Esophagus squamous epithelium (tissue), 5 donors: ENCODE results near the gene C1orf21. TPM values are rescaled to one million over a fixed set of nuclear protein-coding genes. Genes with fewer than 3 reads are reported as not detected.

Experiments used
- DNase-seq: peaks from one replicate; lab custom pipeline; 2025; lab: John Stamatoyannopoulos, UW
- H3K27ac ChIP-seq, 4 donors: fragments of 200-600 bp; sonication (generic); one replicate each; pipeline ENCODE4 v1.5.1; 2016 to 2019; ENCODE audit warnings: mild to moderate bottlenecking in 1 of 4
- H3K27me3 ChIP-seq, 4 donors: fragments of 200-600 bp; sonication (generic); 1 replicate in 3 of 4; 2 replicates in 1 of 4; pipeline versions ENCODE4 v1.5.1 to v1.6.0; 2017 to 2021; ENCODE audit warnings: antibody characterized with exemption in 1 of 4
- H3K36me3 ChIP-seq, 3 donors: fragments of 200-600 bp; sonication (generic); one replicate each; pipeline ENCODE4 v1.5.1; 2016 to 2019
- H3K4me1 ChIP-seq, 3 donors: fragments of 200-600 bp; sonication (generic); one replicate each; pipeline ENCODE4 v1.5.1; 2017 to 2019
- H3K4me3 ChIP-seq, 4 donors: fragments of 200-600 bp; sonication (generic); 1 replicate in 3 of 4; 2 replicates in 1 of 4; pipeline ENCODE4 v1.5.1; 2016 to 2019; ENCODE audit warnings: mild to moderate bottlenecking in 2 of 4, moderate library complexity in 1 of 4
- H3K9me3 ChIP-seq, 3 donors: fragments of 200-600 bp; sonication (generic); one replicate each; pipeline ENCODE4 v1.5.1; 2016 to 2019
- POLR2A ChIP-seq, 4 donors: fragments of 450-650 bp; IDR thresholded peaks; one replicate each; pipeline ENCODE4 v1.6.1; 2017; ENCODE audit warnings: antibody characterized with exemption in 4 of 4, mild to moderate bottlenecking in 4 of 4, moderate library complexity in 3 of 4
- WGBS, 2 donors: methylation state at CpG; one replicate each; pipeline ENCODE4 v1.1.5; 2018; 5-methylcytosine and 5-hydroxymethylcytosine counted together
- intact Hi-C: fragments of 100-400 bp; cut with DNase I; formaldehyde crosslinking; loops from one replicate; pipeline ENCODE4 v1.15.0; 2022
- total RNA-seq, 4 donors: library from RNA; depleted of rRNA; stranded (reverse); fragments of >200 nt; gene quantifications; one replicate each; pipeline ENCODE4 v1.1.0, GENCODE V29; 2016
- TF ChIP-seq, protein P1 (sequence below), 6 experiments: fragments of 450-650 bp in 4 of 6; fragments of 200-600 bp in 2 of 6; sonication (generic) in 2 of 6; IDR thresholded peaks; one replicate each; pipeline ENCODE4 v1.5.1; 2016 to 2019; ENCODE audit warnings: antibody characterized with exemption in 6 of 6, mild to moderate bottlenecking in 4 of 6, moderate library complexity in 4 of 6
- donor health status: DM: yes; HTN: yes; CAD: no.

C1orf21 gene
- total RNA-seq, 4 donors from 2014 or later, result 14.6 to 55.7 (median 36.2) TPM

DNA sequence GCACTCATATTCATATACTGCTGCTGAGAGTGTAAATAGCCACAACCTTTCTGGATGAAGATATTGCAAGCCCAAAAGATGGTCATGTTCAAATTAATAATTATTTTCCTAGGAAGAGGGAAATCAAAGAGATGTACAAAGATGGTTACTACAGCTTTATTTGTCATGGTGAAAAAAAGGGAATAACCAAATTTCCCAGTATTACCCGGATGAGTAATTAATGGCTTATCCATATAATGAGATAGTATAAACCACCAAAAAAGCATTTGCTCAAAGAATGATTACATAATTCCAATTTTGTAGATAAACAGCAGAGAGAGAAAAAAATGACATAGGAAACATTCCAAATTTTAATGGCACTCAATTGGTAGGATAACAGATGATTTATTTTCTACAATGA is 165.6 kb downstream of the C1orf21 start:
- Histone ChIP-seq H3K9me3 (no peaks in the 10 kb centered on the region), H3K4me3 (no peak overlapping the region), H3K4me1 (peaks cover 6 to 39% (median 13%) of the 10 kb centered on the region in 3 donors), H3K27ac (no peak overlapping the region), H3K36me3 (no peaks in the 10 kb centered on the region), H3K27me3 (no peaks in the 10 kb centered on the region)
- intact Hi-C loops, result no loop called here
- 67 to 88% methylated on average over 1 of the region's 1 CpG for WGBS, 2 donors
- no peak for TF ChIP-seq POLR2A (IDR thresholded peaks at IDR 0.05)
- TF ChIP-seq, protein P1, sequence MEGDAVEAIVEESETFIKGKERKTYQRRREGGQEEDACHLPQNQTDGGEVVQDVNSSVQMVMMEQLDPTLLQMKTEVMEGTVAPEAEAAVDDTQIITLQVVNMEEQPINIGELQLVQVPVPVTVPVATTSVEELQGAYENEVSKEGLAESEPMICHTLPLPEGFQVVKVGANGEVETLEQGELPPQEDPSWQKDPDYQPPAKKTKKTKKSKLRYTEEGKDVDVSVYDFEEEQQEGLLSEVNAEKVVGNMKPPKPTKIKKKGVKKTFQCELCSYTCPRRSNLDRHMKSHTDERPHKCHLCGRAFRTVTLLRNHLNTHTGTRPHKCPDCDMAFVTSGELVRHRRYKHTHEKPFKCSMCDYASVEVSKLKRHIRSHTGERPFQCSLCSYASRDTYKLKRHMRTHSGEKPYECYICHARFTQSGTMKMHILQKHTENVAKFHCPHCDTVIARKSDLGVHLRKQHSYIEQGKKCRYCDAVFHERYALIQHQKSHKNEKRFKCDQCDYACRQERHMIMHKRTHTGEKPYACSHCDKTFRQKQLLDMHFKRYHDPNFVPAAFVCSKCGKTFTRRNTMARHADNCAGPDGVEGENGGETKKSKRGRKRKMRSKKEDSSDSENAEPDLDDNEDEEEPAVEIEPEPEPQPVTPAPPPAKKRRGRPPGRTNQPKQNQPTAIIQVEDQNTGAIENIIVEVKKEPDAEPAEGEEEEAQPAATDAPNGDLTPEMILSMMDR (IDR thresholded peaks at IDR 0.05), result no peak
- no peak for DNase-seq

GRCh38 chr1:184553845-184554244 is 167.0 kb downstream of the C1orf21 start:
- Histone ChIP-seq H3K36me3 (no peaks in the 10 kb centered on the region), H3K4me1 (peaks cover 6 to 37% (median 13%) of the 10 kb centered on the region in 3 donors), H3K9me3 (no peaks in the 10 kb centered on the region), H3K27ac (no peak overlapping the region), H3K4me3 (no peak overlapping the region), H3K27me3 (no peaks in the 10 kb centered on the region)
- no peak for DNase-seq
- TF ChIP-seq, protein P1 (IDR thresholded peaks at IDR 0.05), result no peak
- no peak for TF ChIP-seq POLR2A (IDR thresholded peaks at IDR 0.05)
- WGBS, 2 donors, result 32 to 36% methylated on average over 2 of the region's 2 CpGs
- intact Hi-C loops, result no loop called here

DNA sequence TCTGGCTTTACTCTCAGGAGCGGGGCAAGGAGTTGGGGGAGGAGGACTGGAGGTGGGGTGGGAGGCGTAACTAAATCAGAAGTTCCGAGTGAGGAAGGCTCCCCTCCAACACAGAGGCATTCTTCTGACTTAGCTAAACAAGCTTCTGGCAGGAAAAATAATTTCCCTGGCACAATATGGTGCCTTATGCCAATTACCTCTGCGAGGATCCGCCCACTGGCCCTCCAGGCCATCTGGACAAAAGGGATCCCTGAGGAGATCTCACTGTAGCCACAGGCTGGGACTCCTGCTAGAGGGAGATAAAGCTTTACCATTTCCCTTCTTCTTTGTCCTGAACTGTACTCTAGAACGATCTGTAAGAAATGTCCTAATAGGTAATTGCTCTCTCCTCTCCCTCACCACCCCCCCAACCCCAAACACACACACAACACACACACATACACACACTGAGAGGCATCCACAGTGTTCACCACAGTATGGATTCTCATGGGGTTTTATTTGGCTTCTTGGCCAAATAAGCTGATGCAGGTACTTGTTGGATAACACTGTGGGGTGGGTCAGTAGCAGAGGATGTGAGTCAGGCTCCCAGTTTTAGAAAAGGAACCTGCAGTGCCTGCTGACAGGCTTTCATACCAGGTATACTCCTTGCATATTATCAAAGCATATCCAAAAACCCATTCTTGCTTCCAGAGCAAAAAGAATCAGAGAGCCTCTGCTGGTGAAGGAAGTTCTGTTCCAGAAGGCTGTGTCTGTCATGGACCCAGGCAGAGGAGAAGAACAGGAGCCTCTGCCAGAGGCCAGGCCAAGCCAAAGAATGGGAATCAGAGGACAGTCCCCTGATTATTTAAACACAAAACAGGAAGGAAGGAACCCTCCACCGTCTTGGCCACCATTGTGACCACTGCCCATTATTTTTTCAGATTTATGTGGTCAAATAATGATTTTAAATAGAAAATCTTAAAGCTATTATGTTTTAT is 169.1 kb downstream of the C1orf21 start:
- no peak for TF ChIP-seq POLR2A (IDR thresholded peaks at IDR 0.05)
- TF ChIP-seq, protein P1 (IDR thresholded peaks at IDR 0.05), result no peak
- Histone ChIP-seq H3K9me3 (no peaks in the 10 kb centered on the region), H3K27me3 (no peaks in the 10 kb centered on the region), H3K36me3 (no peaks in the 10 kb centered on the region), H3K27ac (peak overlapping the region; percentile 80 to 84 (median 82)), H3K4me3 (no peak overlapping the region), H3K4me1 (peaks cover 7 to 48% (median 13%) of the 10 kb centered on the region in 3 donors)
- intact Hi-C loops, result no loop called here
- no peak for DNase-seq
- WGBS, 2 donors, result 31 to 49% methylated on average over 6 of the region's 7 CpGs

DNA sequence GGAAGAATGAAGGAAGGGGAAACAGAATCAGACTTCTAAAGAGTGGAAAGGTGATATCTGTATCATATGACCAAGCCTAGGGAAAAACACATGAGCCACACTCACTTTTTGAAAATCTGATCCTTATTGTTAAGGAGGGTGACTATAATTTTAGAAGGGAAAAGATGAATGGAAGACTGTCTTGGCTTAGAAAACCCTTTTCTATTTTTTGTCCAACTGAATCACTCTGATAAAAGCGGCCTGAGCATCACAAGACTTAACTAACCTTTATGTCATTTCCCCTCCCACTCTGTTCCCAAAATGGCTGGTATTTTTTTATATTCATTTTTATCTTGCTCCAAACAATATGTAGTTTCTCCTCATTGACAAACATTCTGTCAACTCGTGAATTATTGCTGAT is 169.8 kb downstream of the C1orf21 start:
- H3K36me3 ChIP-seq, result no peaks in the 10 kb centered on the region
- no peaks in the 10 kb centered on the region for H3K9me3 ChIP-seq

More for the DNA sequence above, 169.8 kb downstream of the C1orf21 start:
- H3K4me1 ChIP-seq, result peaks cover 14 to 55% (median 16%) of the 10 kb centered on the region in 3 donors
- no peak overlapping the region for H3K4me3 ChIP-seq
- H3K27me3 ChIP-seq, result no peaks in the 10 kb centered on the region
- WGBS, 2 donors, result 50 to 51% methylated on average over 2 of the region's 2 CpGs
- DNase-seq, result no peak
- H3K27ac ChIP-seq, result peak overlapping the region; percentile 80 to 84 (median 82)
- TF ChIP-seq POLR2A (IDR thresholded peaks at IDR 0.05), result no peak
- TF ChIP-seq, protein P1 (IDR thresholded peaks at IDR 0.05), result no peak
- intact Hi-C loops, result no loop called here
